Measurements from ENCODE around the gene TNFRSF8.

The TNFRSF8 gene

GRCh38 chr1:12176298-12177118 lies 113.4 kb downstream of the TNFRSF8 start:
- DNase-seq (ENCODE audit: low spot score): no peak

- DNase-seq (ENCODE audit: low spot score): no peak
Measured at GRCh38 chr1:12177156-12177998, 114.3 kb downstream of the TNFRSF8 start.

GRCh38 chr1:12177999-12178441 lies 114.9 kb downstream of the TNFRSF8 start:
- DNase-seq (ENCODE audit: low spot score): peak; percentile 74

- no peak for DNase-seq (ENCODE audit: low spot score)
Measured at GRCh38 chr1:12178511-12178910, 115.4 kb downstream of the TNFRSF8 start.

GRCh38 chr1:12179111-12179519 lies 116.0 kb downstream of the TNFRSF8 start:
- peak; percentile 67 for DNase-seq (ENCODE audit: low spot score)

GRCh38 chr1:12179676-12180075 lies 116.6 kb downstream of the TNFRSF8 start:
- DNase-seq (ENCODE audit: low spot score): no peak

GRCh38 chr1:12180315-12180714 lies 117.2 kb downstream of the TNFRSF8 start:
- DNase-seq (ENCODE audit: low spot score): no peak

- DNase-seq (ENCODE audit: low spot score): no peak
Measured at GRCh38 chr1:12180903-12181302, 117.8 kb downstream of the TNFRSF8 start.

- no peak for DNase-seq (ENCODE audit: low spot score)
Measured at GRCh38 chr1:12181568-12181967, 118.5 kb downstream of the TNFRSF8 start.

- DNase-seq (ENCODE audit: low spot score): no peak
Measured at GRCh38 chr1:12182410-12182984, 119.4 kb downstream of the TNFRSF8 start.

GRCh38 chr1:12183095-12183794 lies 120.1 kb downstream of the TNFRSF8 start:
- no peak for DNase-seq (ENCODE audit: low spot score)

GRCh38 chr1:12184008-12184681 lies 121.0 kb downstream of the TNFRSF8 start:
- DNase-seq (ENCODE audit: low spot score): peak; percentile 63

GRCh38 chr1:12185036-12185917 lies 122.2 kb downstream of the TNFRSF8 start:
- no peak for DNase-seq (ENCODE audit: low spot score)

- DNase-seq (ENCODE audit: low spot score): no peak
Measured at GRCh38 chr1:12185918-12186678, 123.0 kb downstream of the TNFRSF8 start.

GRCh38 chr1:12186679-12186985 lies 123.5 kb downstream of the TNFRSF8 start:
- no peak for DNase-seq (ENCODE audit: low spot score)

- DNase-seq (ENCODE audit: low spot score): no peak
Measured at GRCh38 chr1:12188115-12188514, 125.0 kb downstream of the TNFRSF8 start.

GRCh38 chr1:12188657-12189327 lies 125.7 kb downstream of the TNFRSF8 start:
- DNase-seq (ENCODE audit: low spot score): no peak

- DNase-seq (ENCODE audit: low spot score): no peak
Measured at GRCh38 chr1:12189328-12189682, 126.2 kb downstream of the TNFRSF8 start.

Measured in kidney tubule cell (primary cell).